OCI-LY1 (cell line): ENCODE measurements around the gene MSL3.
A peak's percentile ranks its signal among the peaks of the same experiment; 100 is the strongest.

Experiments used
- H2AFZ ChIP-seq: fragments of 200-600 bp; sonication (generic), shearing (Covaris generic); 2 replicates; pipeline ENCODE4 v1.6.0; 2014; ENCODE audit warnings: antibody characterized with exemption, mild to moderate bottlenecking, low read length
- H3F3A ChIP-seq: fragments of 200-600 bp; sonication (generic), shearing (Covaris generic); 2 replicates; pipeline ENCODE4 v1.6.0; 2014; ENCODE audit warnings: mild to moderate bottlenecking, antibody characterized with exemption, low read length, moderate library complexity; ENCODE audit not compliant: insufficient read depth
- H3K27ac ChIP-seq: fragments of 200-600 bp; sonication (generic); 2 replicates; pipeline ENCODE4 v1.5.1; 2014; ENCODE audit warnings: low read length, mixed run types, mild to moderate bottlenecking, low read depth; ENCODE audit not compliant: poor library complexity, severe bottlenecking
- H3K27me3 ChIP-seq: fragments of 200-600 bp; sonication (generic); 2 replicates; pipeline ENCODE4 v1.6.0; 2014; ENCODE audit warnings: antibody characterized with exemption, mild to moderate bottlenecking, low read length, moderate library complexity; ENCODE audit not compliant: insufficient read depth
- H3K36me3 ChIP-seq: fragments of 200-600 bp; sonication (generic); 2 replicates; pipeline ENCODE4 v1.6.1; 2014; ENCODE audit warnings: mild to moderate bottlenecking, antibody characterized with exemption, low read length, moderate library complexity, mixed read lengths; ENCODE audit not compliant: insufficient read depth
- H3K4me1 ChIP-seq: fragments of 200-600 bp; sonication (generic); 2 replicates; pipeline ENCODE4 v1.5.1; 2014; ENCODE audit warnings: mild to moderate bottlenecking, low read length, moderate library complexity; ENCODE audit not compliant: insufficient read depth, severe bottlenecking
- H3K4me2 ChIP-seq: fragments of 200-600 bp; sonication (generic), shearing (Covaris generic); 2 replicates; pipeline ENCODE4 v1.6.1; 2014; ENCODE audit warnings: low read length
- H3K4me3 ChIP-seq: fragments of 200-600 bp; sonication (generic); 2 replicates; pipeline ENCODE4 v1.5.1; 2014; ENCODE audit warnings: low read length, low read depth, mild to moderate bottlenecking, mixed read lengths; ENCODE audit not compliant: poor library complexity, severe bottlenecking
- H3K79me2 ChIP-seq: fragments of 200-600 bp; shearing (Covaris generic); 2 replicates; pipeline ENCODE4 v1.6.1; 2016; ENCODE audit warnings: mixed run types, low read length, mixed read lengths; ENCODE audit not compliant: insufficient read depth
- H3K9ac ChIP-seq: fragments of 200-600 bp; sonication (generic), shearing (Covaris generic); 2 replicates; pipeline ENCODE4 v1.6.1; 2014; ENCODE audit warnings: mild to moderate bottlenecking, low read length, mixed read lengths
- H3K9me2 ChIP-seq: fragments of 200-600 bp; sonication (generic), shearing (Covaris generic); 2 replicates; pipeline ENCODE4 v1.6.1; 2014; ENCODE audit warnings: low read depth, mild to moderate bottlenecking, low read length, mixed read lengths
- H3K9me3 ChIP-seq: fragments of 200-600 bp; shearing (Covaris generic); 2 replicates; pipeline ENCODE4 v1.6.1; 2014; ENCODE audit warnings: low read length, mixed read lengths
- H4K20me1 ChIP-seq: fragments of 200-600 bp; sonication (generic), shearing (Covaris generic); 2 replicates; pipeline ENCODE4 v1.6.0; 2016; ENCODE audit warnings: mild to moderate bottlenecking, low read length; ENCODE audit not compliant: insufficient read depth
- CTCF ChIP-seq: fragments of 200-600 bp; sonication (generic), shearing (Covaris generic); IDR thresholded peaks from 2 replicates; pipeline ENCODE4 v1.5.1; 2017; ENCODE audit warnings: mild to moderate bottlenecking, antibody characterized with exemption, low read length, moderate library complexity, mixed read lengths
- EZH2 ChIP-seq: fragments of 200-600 bp; sonication (generic), shearing (Covaris generic); IDR thresholded peaks from 2 replicates; pipeline ENCODE4 v1.8.0; 2017; ENCODE audit warnings: borderline replicate concordance, mixed run types, mild to moderate bottlenecking, antibody characterized with exemption, low read length, moderate library complexity, mixed read lengths

Gene MSL3

GRCh38 chrX:11757719-11758399, at the start of gene MSL3:
Gene MSL3 (plus strand): TSS chrX:11758237. CDS start chrX:11758264, 27 bp downstream.
- Histone ChIP-seq H3K36me3 (peaks cover 18% of the 10 kb centered on the region), H3K9ac (peak within 1 kb of the TSS; percentile 79), H2AFZ (peak within 1 kb of the TSS; percentile 87; the same call in 1 of the 2 replicates), H4K20me1 (no peaks in the 10 kb centered on the region), H3K27me3 (no peaks in the 10 kb centered on the region), H3K9me3 (no peaks in the 10 kb centered on the region), H3K4me2 (peak within 1 kb of the TSS; percentile 98), H3K27ac (peak within 1 kb of the TSS; percentile 64), H3F3A (no peaks in the 10 kb centered on the region), H3K9me2 (no peaks in the 10 kb centered on the region), H3K4me1 (peaks cover 16% of the 10 kb centered on the region), H3K79me2 (no peaks in the 10 kb centered on the region), H3K4me3 (peak within 1 kb of the TSS; percentile 79)
- no peak for TF ChIP-seq EZH2
- TF ChIP-seq CTCF = no peak

- Histone ChIP-seq H4K20me1 (no peaks in the 10 kb centered on the region), H3K79me2 (no peaks in the 10 kb centered on the region), H3K9ac (no peak overlapping the region), H3K9me3 (no peaks in the 10 kb centered on the region), H3K9me2 (no peaks in the 10 kb centered on the region), H3K27me3 (no peaks in the 10 kb centered on the region), H3K4me2 (no peak overlapping the region), H3K4me3 (no peak overlapping the region), H3K4me1 (no peaks in the 10 kb centered on the region), H3K27ac (no peak overlapping the region), H3F3A (no peaks in the 10 kb centered on the region), H2AFZ (no peak overlapping the region), H3K36me3 (no peaks in the 10 kb centered on the region)
- no peak for TF ChIP-seq CTCF
- no peak for TF ChIP-seq EZH2
Observed at GRCh38 chrX:11722304-11722703, 35.7 kb upstream of the MSL3 start.

GRCh38 chrX:11724122-11725017, 33.7 kb upstream of the MSL3 start:
- H3K4me3 ChIP-seq = no peak overlapping the region
- no peaks in the 10 kb centered on the region for H3K9me3 ChIP-seq
- H3K27ac ChIP-seq = no peak overlapping the region
- H3K36me3 ChIP-seq = no peaks in the 10 kb centered on the region
- no peak for TF ChIP-seq EZH2
- TF ChIP-seq CTCF = peak; percentile 59
- no peaks in the 10 kb centered on the region for H3K9me2 ChIP-seq
- no peaks in the 10 kb centered on the region for H4K20me1 ChIP-seq
- H3K27me3 ChIP-seq = no peaks in the 10 kb centered on the region
- H3K79me2 ChIP-seq = no peaks in the 10 kb centered on the region
- H3K4me2 ChIP-seq = no peak overlapping the region
- H3K4me1 ChIP-seq = no peaks in the 10 kb centered on the region
- no peaks in the 10 kb centered on the region for H3F3A ChIP-seq
- no peak overlapping the region for H3K9ac ChIP-seq
- no peak overlapping the region for H2AFZ ChIP-seq
